ENCODE measurements around the gene UTP18.
"Not testable (repeated sequence)": the region's sequence is repeated elsewhere in the genome, so short reads cannot be mapped to it uniquely, and the experiment has no call there.

Gene UTP18

GRCh38 chr17:51260237-51261023 is at the start of gene UTP18:
Gene UTP18 (plus strand): TSS chr17:51260546. CDS start chr17:51260585, 39 bp downstream.
- ATAC-seq (peak; percentile 81), DNase-seq (peak; percentile 97)
- Mint-ChIP-seq H3K36me3 (ENCODE audit: low read depth) (peaks cover 52% of the 10 kb centered on the region), H3K9me3 (no peaks in the 10 kb centered on the region), H3K27me3 (no peaks in the 10 kb centered on the region), H3K4me3 (peak within 1 kb of the TSS; percentile 93), H3K4me1 (peaks cover 71% of the 10 kb centered on the region), H3K27ac (peak within 1 kb of the TSS; percentile 98)

DNA sequence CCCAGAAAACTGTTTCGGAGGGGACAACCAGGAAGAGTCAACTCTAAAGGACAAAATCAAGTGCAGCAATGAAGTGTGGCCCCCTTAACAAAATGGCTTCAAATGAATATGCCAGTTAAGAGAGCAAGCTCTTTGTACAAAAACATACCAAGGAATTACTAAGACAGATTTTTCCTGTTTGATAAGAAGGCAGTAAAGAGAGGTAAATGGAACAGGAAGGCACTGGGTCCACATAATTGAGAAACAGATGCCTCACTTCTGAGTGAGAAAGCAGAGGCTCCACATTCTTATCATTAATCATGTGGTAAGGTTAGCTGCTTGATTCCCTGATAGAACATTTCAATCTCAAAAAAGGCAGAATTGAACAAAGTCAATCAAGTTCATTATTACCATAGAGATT is 45.4 kb upstream of the UTP18 start:
- H3K4me1 Mint-ChIP-seq: no peaks in the 10 kb centered on the region
- H3K36me3 Mint-ChIP-seq (ENCODE audit: low read depth): peaks cover 23% of the 10 kb centered on the region
- DNase-seq (no peak), ATAC-seq (no peak)
- H3K4me3 Mint-ChIP-seq: no peak overlapping the region
- no peak overlapping the region for H3K27ac Mint-ChIP-seq
- no peaks in the 10 kb centered on the region for H3K27me3 Mint-ChIP-seq
- no peaks in the 10 kb centered on the region for H3K9me3 Mint-ChIP-seq

DNA sequence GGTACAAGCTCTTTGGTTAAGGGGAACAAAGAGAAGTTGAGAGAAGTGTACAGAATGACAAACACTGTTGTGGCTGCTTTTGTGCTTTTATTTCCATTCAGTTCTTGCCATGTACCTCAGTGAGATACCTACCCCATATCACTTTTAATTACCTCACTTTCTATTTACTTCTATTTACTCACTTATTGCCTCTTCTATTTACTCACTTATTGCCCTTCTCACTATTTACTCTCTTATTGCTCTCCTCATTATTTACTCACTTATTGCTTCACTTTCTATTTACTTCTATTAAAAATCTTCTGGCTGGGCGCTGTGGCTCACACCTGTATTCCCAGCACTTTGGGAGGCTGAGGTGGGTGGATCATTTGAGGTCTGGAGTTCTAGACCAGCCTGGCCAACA is 42.4 kb upstream of the UTP18 start:
- Mint-ChIP-seq H3K4me3 (no peak overlapping the region), H3K4me1 (no peaks in the 10 kb centered on the region), H3K27ac (no peak overlapping the region), H3K36me3 (ENCODE audit: low read depth) (peaks cover 27% of the 10 kb centered on the region), H3K9me3 (no peaks in the 10 kb centered on the region), H3K27me3 (no peaks in the 10 kb centered on the region)
- DNase-seq: no peak
- no peak for ATAC-seq

GRCh38 chr17:51221322-51221721 is 39.0 kb upstream of the UTP18 start:
- H3K27me3 Mint-ChIP-seq: no peaks in the 10 kb centered on the region
- no peaks in the 10 kb centered on the region for H3K9me3 Mint-ChIP-seq
- H3K27ac Mint-ChIP-seq: no peak overlapping the region
- peaks cover 16% of the 10 kb centered on the region for H3K4me1 Mint-ChIP-seq
- peaks cover 25% of the 10 kb centered on the region for H3K36me3 Mint-ChIP-seq (ENCODE audit: low read depth)
- DNase-seq (no peak), ATAC-seq (no peak)
- no peak overlapping the region for H3K4me3 Mint-ChIP-seq

GRCh38 chr17:51224402-51225262 is 35.7 kb upstream of the UTP18 start:
- no peak for DNase-seq
- ATAC-seq: no peak
- H3K9me3 Mint-ChIP-seq: no peaks in the 10 kb centered on the region
- no peak overlapping the region for H3K4me3 Mint-ChIP-seq
- H3K4me1 Mint-ChIP-seq: peaks cover 24% of the 10 kb centered on the region
- H3K36me3 Mint-ChIP-seq (ENCODE audit: low read depth): peaks cover 17% of the 10 kb centered on the region
- no peaks in the 10 kb centered on the region for H3K27me3 Mint-ChIP-seq
- H3K27ac Mint-ChIP-seq: peak overlapping the region; percentile 38

- not testable (repeated sequence) for H3K4me3 Mint-ChIP-seq, ATAC-seq, H3K9me3 Mint-ChIP-seq, DNase-seq, H3K27ac Mint-ChIP-seq, H3K27me3 Mint-ChIP-seq
- H3K4me1 Mint-ChIP-seq: peaks cover 32% of the 10 kb centered on the region
- H3K36me3 Mint-ChIP-seq (ENCODE audit: low read depth): peaks cover 11% of the 10 kb centered on the region
Observed at GRCh38 chr17:51225523-51225922, 34.8 kb upstream of the UTP18 start.

GRCh38 chr17:51228161-51228560 is 32.2 kb upstream of the UTP18 start:
- no peak for DNase-seq
- Mint-ChIP-seq H3K27ac (no peak overlapping the region), H3K27me3 (no peaks in the 10 kb centered on the region), H3K4me1 (peaks cover 35% of the 10 kb centered on the region), H3K4me3 (no peak overlapping the region), H3K36me3 (ENCODE audit: low read depth) (peaks cover 4% of the 10 kb centered on the region), H3K9me3 (no peaks in the 10 kb centered on the region)
- ATAC-seq: no peak

- no peaks in the 10 kb centered on the region for H3K9me3 Mint-ChIP-seq
- DNase-seq (no peak), ATAC-seq (no peak)
- peaks cover 26% of the 10 kb centered on the region for H3K4me1 Mint-ChIP-seq
- H3K36me3 Mint-ChIP-seq (ENCODE audit: low read depth): peaks cover 4% of the 10 kb centered on the region
- no peaks in the 10 kb centered on the region for H3K27me3 Mint-ChIP-seq
- no peak overlapping the region for H3K27ac Mint-ChIP-seq
- no peak overlapping the region for H3K4me3 Mint-ChIP-seq
Observed at GRCh38 chr17:51229889-51230288, 30.5 kb upstream of the UTP18 start.

DNA sequence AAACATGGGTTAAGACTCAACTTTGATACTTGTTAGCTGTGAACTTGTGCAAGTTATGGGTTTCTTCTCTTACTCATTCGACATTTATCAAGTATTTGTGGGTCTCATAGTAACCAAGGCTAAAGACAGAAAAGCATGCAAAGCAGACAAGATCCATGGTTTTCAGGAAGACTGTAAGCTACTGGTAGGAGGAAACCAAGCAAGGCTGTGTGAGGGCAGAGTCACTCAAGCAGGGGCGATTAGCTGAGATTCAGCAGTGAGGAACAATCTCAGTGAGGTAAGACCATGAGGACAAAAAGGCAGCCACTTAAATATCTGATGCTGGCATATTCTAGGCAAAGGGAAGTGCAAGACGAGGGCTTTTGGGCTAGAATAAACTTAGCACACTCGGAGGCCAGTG is 30.0 kb upstream of the UTP18 start:
- Mint-ChIP-seq H3K4me3 (no peak overlapping the region), H3K27me3 (no peaks in the 10 kb centered on the region), H3K9me3 (no peaks in the 10 kb centered on the region), H3K4me1 (peaks cover 22% of the 10 kb centered on the region), H3K27ac (peak overlapping the region; percentile 6), H3K36me3 (ENCODE audit: low read depth) (peaks cover 2% of the 10 kb centered on the region)
- ATAC-seq (peak; percentile 43), DNase-seq (no peak)

GRCh38 chr17:51231999-51232398 is 28.3 kb upstream of the UTP18 start:
- H3K4me3 Mint-ChIP-seq: no peak overlapping the region
- no peak overlapping the region for H3K27ac Mint-ChIP-seq
- no peaks in the 10 kb centered on the region for H3K9me3 Mint-ChIP-seq
- ATAC-seq (no peak), DNase-seq (no peak)
- H3K27me3 Mint-ChIP-seq: no peaks in the 10 kb centered on the region
- H3K4me1 Mint-ChIP-seq: peaks cover 21% of the 10 kb centered on the region
- peaks cover 2% of the 10 kb centered on the region for H3K36me3 Mint-ChIP-seq (ENCODE audit: low read depth)

- Mint-ChIP-seq H3K36me3 (ENCODE audit: low read depth) (no peaks in the 10 kb centered on the region), H3K27me3 (no peaks in the 10 kb centered on the region), H3K9me3 (no peaks in the 10 kb centered on the region), H3K4me1 (peaks cover 34% of the 10 kb centered on the region), H3K27ac (no peak overlapping the region), H3K4me3 (no peak overlapping the region)
- no peak for DNase-seq
- ATAC-seq: no peak
Observed at GRCh38 chr17:51234162-51234561, 26.2 kb upstream of the UTP18 start.

GRCh38 chr17:51238255-51238887 is 22.0 kb upstream of the UTP18 start:
- Mint-ChIP-seq H3K4me3 (peak overlapping the region; percentile 7), H3K9me3 (no peaks in the 10 kb centered on the region), H3K4me1 (peaks cover 30% of the 10 kb centered on the region), H3K36me3 (ENCODE audit: low read depth) (no peaks in the 10 kb centered on the region), H3K27ac (peak overlapping the region; percentile 11), H3K27me3 (no peaks in the 10 kb centered on the region)
- DNase-seq (no peak), ATAC-seq (peak; percentile 61)

DNA sequence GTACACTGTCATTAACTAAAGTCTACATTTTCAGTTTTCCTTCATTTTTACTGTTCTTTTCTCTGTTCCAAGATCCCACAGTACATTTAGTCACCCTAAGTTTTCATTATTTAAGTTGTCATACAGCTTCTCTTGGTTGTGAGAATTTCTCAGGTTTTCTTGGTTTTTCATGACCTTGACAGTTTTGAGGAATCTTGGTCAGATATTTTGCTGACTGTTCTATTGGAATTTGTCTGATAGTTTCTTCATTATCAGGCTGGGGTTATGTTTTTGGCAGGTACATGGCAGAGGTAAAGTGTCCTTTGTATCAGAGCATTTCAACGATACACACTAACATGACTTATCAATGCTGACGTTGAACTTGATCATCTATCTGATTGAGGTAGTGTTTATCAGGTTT is 20.1 kb upstream of the UTP18 start:
- Mint-ChIP-seq H3K27me3 (no peaks in the 10 kb centered on the region), H3K4me1 (peaks cover 29% of the 10 kb centered on the region), H3K4me3 (no peak overlapping the region), H3K9me3 (no peaks in the 10 kb centered on the region), H3K27ac (no peak overlapping the region), H3K36me3 (ENCODE audit: low read depth) (peaks cover 1% of the 10 kb centered on the region)
- no peak for DNase-seq
- ATAC-seq: no peak

DNA sequence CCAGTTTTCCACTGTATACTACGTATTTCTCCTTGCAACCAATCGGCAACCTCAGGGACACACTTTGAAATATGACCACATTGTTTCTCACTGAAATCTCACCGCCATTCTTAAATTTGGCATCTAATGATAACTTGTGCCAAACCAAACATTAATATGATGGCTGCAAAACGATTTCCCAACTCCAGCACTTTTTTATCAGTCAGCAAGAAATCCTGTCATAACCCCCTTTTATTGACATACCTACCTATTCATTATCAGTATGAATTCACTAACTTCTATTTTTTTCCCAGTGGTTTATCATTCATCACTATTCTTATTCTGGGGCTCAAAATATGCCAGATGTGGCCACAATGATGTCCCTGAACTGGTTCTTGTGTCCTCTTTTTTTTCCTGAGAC is 16.3 kb upstream of the UTP18 start:
- DNase-seq (no peak), ATAC-seq (no peak)
- Mint-ChIP-seq H3K36me3 (ENCODE audit: low read depth) (peaks cover 6% of the 10 kb centered on the region), H3K4me3 (no peak overlapping the region), H3K27me3 (no peaks in the 10 kb centered on the region), H3K9me3 (no peaks in the 10 kb centered on the region), H3K4me1 (peaks cover 11% of the 10 kb centered on the region), H3K27ac (peak overlapping the region; percentile 3)

DNA sequence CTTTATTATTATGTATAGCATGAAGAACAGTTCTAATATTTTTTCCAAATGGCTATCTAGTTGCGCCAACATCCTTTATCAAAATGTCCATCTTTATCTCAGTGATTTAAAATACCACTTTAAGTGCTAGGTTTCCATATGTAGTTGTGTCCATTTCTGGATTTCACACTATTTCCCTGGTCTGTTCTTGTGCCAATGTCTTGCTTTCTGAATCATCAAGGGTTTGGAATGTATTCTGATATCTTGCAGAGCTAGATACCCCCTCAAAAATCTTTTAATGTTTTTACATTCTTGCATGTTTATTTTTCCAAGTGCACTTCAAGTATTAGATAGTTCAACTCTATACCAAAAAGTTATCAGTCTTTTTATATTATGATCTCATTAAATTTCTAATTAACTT is 14.8 kb upstream of the UTP18 start:
- H3K27me3 Mint-ChIP-seq: no peaks in the 10 kb centered on the region
- H3K9me3 Mint-ChIP-seq: no peaks in the 10 kb centered on the region
- peaks cover 6% of the 10 kb centered on the region for H3K4me1 Mint-ChIP-seq
- peaks cover 12% of the 10 kb centered on the region for H3K36me3 Mint-ChIP-seq (ENCODE audit: low read depth)
- no peak overlapping the region for H3K27ac Mint-ChIP-seq
- DNase-seq (no peak), ATAC-seq (no peak)
- H3K4me3 Mint-ChIP-seq: no peak overlapping the region
